NT2/D1 (cell line): ENCODE results near the gene HOXA6.

Experiments used
- SUZ12 ChIP-seq: IDR thresholded peaks from 2 replicates; pipeline ENCODE4 v1.6.1; 2011; ENCODE audit not compliant: insufficient read length, insufficient read depth; ENCODE audit errors: extremely low read depth
- YY1 ChIP-seq: IDR thresholded peaks from 2 replicates; pipeline ENCODE4 v1.6.1; 2011; ENCODE audit not compliant: insufficient read length, insufficient read depth
- ZNF274 ChIP-seq: IDR thresholded peaks from 2 replicates; pipeline ENCODE4 v1.6.1; 2011; ENCODE audit warnings: mild to moderate bottlenecking, low read depth, low read length

DNA sequence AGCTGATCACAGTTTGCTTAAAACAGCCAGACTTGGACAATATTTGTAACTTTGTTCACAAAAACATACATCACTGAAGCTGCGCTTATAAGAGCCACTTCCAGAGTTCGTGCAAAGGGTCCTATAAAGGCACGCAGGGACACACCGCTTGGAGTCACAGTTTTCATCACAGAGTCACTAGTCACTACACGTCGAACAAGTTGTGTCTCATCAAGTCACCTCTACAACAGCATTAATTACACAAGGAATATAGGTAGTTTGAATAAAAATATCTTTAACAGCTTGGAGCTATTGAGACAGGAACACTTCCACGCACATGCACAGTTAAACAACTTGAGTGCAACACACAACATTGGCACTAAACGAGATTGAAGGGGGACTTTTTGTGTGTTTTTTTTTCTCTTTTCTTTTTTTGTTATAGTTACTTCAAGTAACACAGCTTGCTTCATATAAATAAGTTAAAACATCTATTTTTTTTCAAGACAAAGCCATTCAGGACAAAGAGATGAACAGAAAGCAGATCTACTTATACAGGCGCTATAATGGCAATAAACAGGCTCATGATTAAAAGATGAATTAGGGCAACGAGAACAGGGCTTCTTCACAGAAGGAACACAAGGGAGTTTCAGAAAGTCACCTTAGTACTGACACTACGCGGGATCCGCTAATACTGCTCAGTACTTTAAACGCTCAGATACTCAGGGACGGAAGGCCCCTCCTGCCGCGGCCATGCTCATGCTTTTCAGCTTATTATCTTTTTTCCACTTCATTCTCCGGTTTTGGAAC is 6.2 kb downstream of the HOXA6 start:
- no peak for TF ChIP-seq SUZ12
- no peak for TF ChIP-seq ZNF274
- no peak for TF ChIP-seq YY1
